ENCODE data around the gene SLC24A3.

The SLC24A3 gene

DNA sequence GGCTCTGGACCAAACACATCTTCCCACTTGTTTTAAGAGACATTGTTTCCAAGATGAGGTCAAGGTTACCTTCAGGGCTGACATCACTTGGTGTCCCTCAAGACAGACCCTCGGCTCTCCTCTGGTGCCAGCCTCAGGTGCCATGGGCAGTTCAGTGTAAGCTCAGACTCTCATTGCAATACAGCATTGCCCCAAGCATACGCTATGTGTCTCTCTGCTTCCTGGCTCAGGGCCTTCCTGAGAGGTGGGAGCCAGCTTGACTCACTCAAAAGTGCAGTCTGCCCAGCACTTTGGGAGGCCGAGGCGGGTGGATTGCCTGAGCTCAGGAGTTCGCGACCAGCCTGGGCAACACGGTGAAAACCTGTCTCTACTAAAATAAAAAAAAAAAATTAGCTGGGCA lies 51.7 kb downstream of the SLC24A3 start:
- no peaks in the 10 kb centered on the region for H3K9me3 ChIP-seq (ENCODE audit: insufficient read depth, low read length)
- H3K36me3 ChIP-seq (replicated peaks; ENCODE audit: low read depth, low read length): no peaks in the 10 kb centered on the region
- no peak overlapping the region for H3K4me2 ChIP-seq (ENCODE audit: low read length)
- no peaks in the 10 kb centered on the region for H3K79me2 ChIP-seq (ENCODE audit: low read length)
- no peaks in the 10 kb centered on the region for H4K20me1 ChIP-seq (ENCODE audit: insufficient read depth, low read length)
- TF ChIP-seq CTCF (IDR thresholded peaks at IDR 0.05; ENCODE audit: low read depth, low read length): no peak
- no peak for TF ChIP-seq EZH2phosphoT487 (IDR thresholded peaks at IDR 0.05; ENCODE audit: low read depth)
- no peak overlapping the region for H3K4me3 ChIP-seq (ENCODE audit: low read length)
- peaks cover 9% of the 10 kb centered on the region; the same call in 1 of the 2 replicates for H3K27me3 ChIP-seq (ENCODE audit: low read depth, low read length)
- H2AFZ ChIP-seq (ENCODE audit: low read depth, low read length): no peak overlapping the region
- no peak overlapping the region for H3K9ac ChIP-seq (ENCODE audit: low read length)
- H3K27ac ChIP-seq (ENCODE audit: low read length): no peak overlapping the region
- peaks cover 30% of the 10 kb centered on the region for H3K4me1 ChIP-seq (ENCODE audit: low read length)

DNA sequence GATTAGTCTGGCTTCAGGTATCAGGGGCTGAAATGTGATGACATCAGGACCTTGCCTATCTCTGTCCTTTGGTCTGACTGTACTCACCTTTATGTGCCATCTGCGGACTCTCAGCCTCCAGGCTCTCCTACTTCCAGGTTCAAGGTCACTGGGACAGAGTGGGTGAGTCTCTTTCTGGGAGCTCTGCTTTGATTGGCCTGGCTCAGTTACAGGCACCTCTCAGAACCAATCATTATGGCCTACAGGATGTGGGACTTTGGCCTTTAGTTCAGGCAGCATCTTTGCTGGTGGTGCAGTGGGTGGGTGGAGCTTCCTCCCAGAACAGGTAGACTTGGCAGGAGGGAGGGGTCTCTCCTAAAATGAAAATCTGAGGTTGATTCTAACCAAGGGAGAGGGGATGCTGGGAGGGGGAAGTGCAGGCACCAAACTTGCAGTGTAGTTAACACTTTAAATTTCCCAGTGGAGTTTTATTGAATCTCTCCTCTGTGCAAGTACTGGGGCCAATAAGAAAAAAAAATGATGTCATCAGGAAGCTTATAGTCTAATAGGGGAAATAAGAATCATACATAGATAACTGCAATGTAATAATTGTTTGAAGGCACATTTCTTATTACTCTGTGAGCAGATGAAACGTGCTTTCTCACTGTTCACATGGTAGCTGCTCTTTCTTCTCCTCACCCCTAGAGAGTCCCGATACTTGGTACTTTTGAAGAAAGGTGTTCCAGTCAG lies 53.4 kb downstream of the SLC24A3 start:
- Histone ChIP-seq H3K79me2 (ENCODE audit: low read length) (no peaks in the 10 kb centered on the region), H3K27ac (ENCODE audit: low read length) (no peak overlapping the region), H3K36me3 (replicated peaks; ENCODE audit: low read depth, low read length) (no peaks in the 10 kb centered on the region), H3K4me1 (ENCODE audit: low read length) (peaks cover 13% of the 10 kb centered on the region), H3K4me2 (ENCODE audit: low read length) (no peak overlapping the region), H3K9ac (ENCODE audit: low read length) (no peak overlapping the region), H4K20me1 (ENCODE audit: insufficient read depth, low read length) (no peaks in the 10 kb centered on the region), H2AFZ (ENCODE audit: low read depth, low read length) (no peak overlapping the region), H3K9me3 (ENCODE audit: insufficient read depth, low read length) (no peaks in the 10 kb centered on the region), H3K27me3 (ENCODE audit: low read depth, low read length) (peaks cover 9% of the 10 kb centered on the region; the same call in 1 of the 2 replicates), H3K4me3 (ENCODE audit: low read length) (no peak overlapping the region)
- TF ChIP-seq EZH2phosphoT487 (IDR thresholded peaks at IDR 0.05; ENCODE audit: low read depth): no peak
- TF ChIP-seq CTCF (IDR thresholded peaks at IDR 0.05; ENCODE audit: low read depth, low read length): no peak

GRCh38 chr20:19268426-19268825 lies 56.0 kb downstream of the SLC24A3 start:
- Histone ChIP-seq H3K79me2 (ENCODE audit: low read length) (no peaks in the 10 kb centered on the region), H3K9me3 (ENCODE audit: insufficient read depth, low read length) (no peaks in the 10 kb centered on the region)
- TF ChIP-seq EZH2phosphoT487 (IDR thresholded peaks at IDR 0.05; ENCODE audit: low read depth) (no peak), CTCF (IDR thresholded peaks at IDR 0.05; ENCODE audit: low read depth, low read length) (no peak)

GRCh38 chr20:19269737-19270340 lies 57.4 kb downstream of the SLC24A3 start:
- Histone ChIP-seq H3K9ac (ENCODE audit: low read length) (no peak overlapping the region), H3K79me2 (ENCODE audit: low read length) (no peaks in the 10 kb centered on the region), H3K9me3 (ENCODE audit: insufficient read depth, low read length) (no peaks in the 10 kb centered on the region), H3K27ac (ENCODE audit: low read length) (no peak overlapping the region), H3K36me3 (replicated peaks; ENCODE audit: low read depth, low read length) (no peaks in the 10 kb centered on the region), H3K4me2 (ENCODE audit: low read length) (no peak overlapping the region), H4K20me1 (ENCODE audit: insufficient read depth, low read length) (no peaks in the 10 kb centered on the region), H3K4me1 (ENCODE audit: low read length) (no peaks in the 10 kb centered on the region), H2AFZ (ENCODE audit: low read depth, low read length) (no peak overlapping the region), H3K27me3 (ENCODE audit: low read depth, low read length) (peaks cover 37% of the 10 kb centered on the region), H3K4me3 (ENCODE audit: low read length) (no peak overlapping the region)
- TF ChIP-seq EZH2phosphoT487 (IDR thresholded peaks at IDR 0.05; ENCODE audit: low read depth) (no peak), CTCF (IDR thresholded peaks at IDR 0.05; ENCODE audit: low read depth, low read length) (no peak)

More at GRCh38 chr20:19268426-19268825, 56.0 kb downstream of the SLC24A3 start:
- Histone ChIP-seq H2AFZ (ENCODE audit: low read depth, low read length) (no peak overlapping the region), H3K4me1 (ENCODE audit: low read length) (peaks cover 3% of the 10 kb centered on the region), H3K4me3 (ENCODE audit: low read length) (no peak overlapping the region), H4K20me1 (ENCODE audit: insufficient read depth, low read length) (no peaks in the 10 kb centered on the region), H3K9ac (ENCODE audit: low read length) (no peak overlapping the region), H3K36me3 (replicated peaks; ENCODE audit: low read depth, low read length) (no peaks in the 10 kb centered on the region), H3K27me3 (ENCODE audit: low read depth, low read length) (peaks cover 25% of the 10 kb centered on the region), H3K4me2 (ENCODE audit: low read length) (no peak overlapping the region), H3K27ac (ENCODE audit: low read length) (no peak overlapping the region)
